ENCODE measurements around the gene KCND2.

The KCND2 gene

DNA sequence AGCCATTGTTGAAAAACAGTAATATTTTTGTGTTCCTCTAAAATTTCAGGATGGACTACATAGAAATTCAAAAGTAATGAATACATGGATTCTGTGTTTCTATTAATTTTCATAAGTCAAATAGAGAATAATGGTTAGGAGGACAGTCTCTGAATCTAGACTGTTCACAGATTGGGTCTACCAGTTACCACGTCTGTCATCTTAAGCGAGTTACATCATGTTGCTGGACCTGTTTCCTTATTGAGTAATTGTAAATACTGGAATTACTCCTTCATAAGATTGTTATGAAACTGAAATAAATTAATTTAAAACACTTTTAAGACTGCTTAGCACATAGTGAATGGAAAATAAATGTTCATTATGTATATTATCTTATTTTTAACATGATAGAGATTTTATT is 172.3 kb downstream of the KCND2 start:
- TF ChIP-seq, protein P1, sequence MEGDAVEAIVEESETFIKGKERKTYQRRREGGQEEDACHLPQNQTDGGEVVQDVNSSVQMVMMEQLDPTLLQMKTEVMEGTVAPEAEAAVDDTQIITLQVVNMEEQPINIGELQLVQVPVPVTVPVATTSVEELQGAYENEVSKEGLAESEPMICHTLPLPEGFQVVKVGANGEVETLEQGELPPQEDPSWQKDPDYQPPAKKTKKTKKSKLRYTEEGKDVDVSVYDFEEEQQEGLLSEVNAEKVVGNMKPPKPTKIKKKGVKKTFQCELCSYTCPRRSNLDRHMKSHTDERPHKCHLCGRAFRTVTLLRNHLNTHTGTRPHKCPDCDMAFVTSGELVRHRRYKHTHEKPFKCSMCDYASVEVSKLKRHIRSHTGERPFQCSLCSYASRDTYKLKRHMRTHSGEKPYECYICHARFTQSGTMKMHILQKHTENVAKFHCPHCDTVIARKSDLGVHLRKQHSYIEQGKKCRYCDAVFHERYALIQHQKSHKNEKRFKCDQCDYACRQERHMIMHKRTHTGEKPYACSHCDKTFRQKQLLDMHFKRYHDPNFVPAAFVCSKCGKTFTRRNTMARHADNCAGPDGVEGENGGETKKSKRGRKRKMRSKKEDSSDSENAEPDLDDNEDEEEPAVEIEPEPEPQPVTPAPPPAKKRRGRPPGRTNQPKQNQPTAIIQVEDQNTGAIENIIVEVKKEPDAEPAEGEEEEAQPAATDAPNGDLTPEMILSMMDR (conservative IDR thresholded peaks at IDR 0.05; ENCODE audit: low read depth, low read length) = no peak

DNA sequence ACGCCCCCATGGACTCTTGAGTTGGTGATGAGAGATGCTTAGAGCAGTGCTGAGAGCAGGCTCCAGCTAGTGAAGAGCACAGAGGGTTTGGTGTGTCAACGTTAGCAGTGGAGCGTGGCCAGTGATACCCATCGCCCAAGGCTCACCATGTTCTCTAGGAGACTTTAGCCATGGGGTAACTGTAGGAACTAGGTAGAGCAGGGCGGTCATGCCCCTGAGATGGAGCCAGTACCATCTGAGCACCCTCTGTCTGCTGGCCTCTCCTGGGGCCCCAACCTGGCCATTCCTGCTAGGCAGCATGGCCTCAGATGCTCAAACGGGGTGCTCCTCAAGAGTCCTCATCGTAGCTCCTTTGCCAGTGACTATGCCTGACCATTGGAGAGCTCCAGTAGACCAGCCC is 179.7 kb downstream of the KCND2 start:
- no peak for DNase-seq (ENCODE audit: low read depth)
- TF ChIP-seq, protein P1 (conservative IDR thresholded peaks at IDR 0.05; ENCODE audit: low read depth, low read length) = no peak
- H3K4me3 ChIP-seq (ENCODE audit: low read length) = no peak overlapping the region

More for the DNA sequence above, 172.3 kb downstream of the KCND2 start:
- no peak overlapping the region for H3K4me3 ChIP-seq (ENCODE audit: low read length)
- no peak for DNase-seq (ENCODE audit: low read depth)

DNA sequence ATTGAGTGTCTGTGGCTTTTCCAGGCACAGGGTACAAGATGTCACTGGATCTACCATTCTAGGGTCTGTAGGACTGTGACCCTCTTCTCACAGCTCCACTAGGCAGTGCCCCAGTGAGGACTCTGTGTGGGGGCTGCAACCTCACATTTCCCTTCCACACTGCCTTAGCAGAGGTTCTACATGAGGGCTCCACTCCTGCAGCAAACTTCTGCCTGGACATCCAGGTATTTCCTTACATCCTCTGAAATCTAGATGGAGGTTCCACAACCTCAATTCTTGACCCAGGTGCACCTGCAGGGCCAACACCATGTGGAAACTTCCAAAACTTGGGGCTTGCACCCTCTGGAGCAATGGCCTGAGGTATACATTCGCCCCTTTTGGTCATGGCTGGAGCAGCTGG is 183.7 kb downstream of the KCND2 start:
- no peak overlapping the region for H3K4me3 ChIP-seq (ENCODE audit: low read length)
- TF ChIP-seq, protein P1 (conservative IDR thresholded peaks at IDR 0.05; ENCODE audit: low read depth, low read length) = no peak
- no peak for DNase-seq (ENCODE audit: low read depth)

DNA sequence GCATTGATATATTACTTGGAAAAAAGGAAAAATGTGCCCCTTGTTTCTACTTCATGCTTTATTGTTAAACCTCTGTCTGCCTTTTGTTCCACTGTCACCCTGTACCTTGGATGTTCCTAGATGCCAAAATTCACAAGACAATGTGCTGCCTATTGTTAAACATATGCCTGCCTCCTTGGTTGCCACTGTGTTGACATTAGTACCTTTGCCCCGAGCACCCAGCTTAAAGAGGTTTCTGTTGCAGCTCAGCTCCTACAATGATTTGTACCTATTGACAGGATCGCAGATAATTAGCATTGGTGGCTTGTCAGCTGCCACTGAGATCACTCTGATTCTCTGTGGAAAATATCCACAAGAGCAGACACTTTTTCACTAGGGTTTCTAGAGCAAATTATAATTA is 188.0 kb downstream of the KCND2 start:
- TF ChIP-seq, protein P1 (conservative IDR thresholded peaks at IDR 0.05; ENCODE audit: low read depth, low read length) = no peak
- no peak for DNase-seq (ENCODE audit: low read depth)
- H3K4me3 ChIP-seq (ENCODE audit: low read length) = no peak overlapping the region

DNA sequence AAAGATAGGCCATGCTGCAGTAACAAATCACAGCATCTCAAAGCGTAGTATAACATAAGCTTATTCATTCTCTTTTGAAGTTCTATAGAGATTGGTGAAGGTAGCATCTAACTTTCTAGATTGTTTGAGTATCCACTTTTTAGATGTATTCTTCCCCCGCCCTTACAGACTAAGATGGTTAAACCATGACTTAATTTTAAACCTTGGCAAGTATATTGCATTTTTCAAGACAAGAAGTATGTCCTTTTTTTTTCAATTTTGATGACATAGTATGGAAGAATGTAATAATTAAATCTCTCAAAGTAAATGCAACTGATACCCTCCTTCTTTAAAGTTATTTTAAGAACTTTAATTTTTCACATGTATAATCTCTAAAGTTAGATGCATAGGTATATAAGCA is 190.0 kb downstream of the KCND2 start:
- TF ChIP-seq, protein P1 (conservative IDR thresholded peaks at IDR 0.05; ENCODE audit: low read depth, low read length) = no peak
- DNase-seq (ENCODE audit: low read depth) = no peak
- no peak overlapping the region for H3K4me3 ChIP-seq (ENCODE audit: low read length)

DNA sequence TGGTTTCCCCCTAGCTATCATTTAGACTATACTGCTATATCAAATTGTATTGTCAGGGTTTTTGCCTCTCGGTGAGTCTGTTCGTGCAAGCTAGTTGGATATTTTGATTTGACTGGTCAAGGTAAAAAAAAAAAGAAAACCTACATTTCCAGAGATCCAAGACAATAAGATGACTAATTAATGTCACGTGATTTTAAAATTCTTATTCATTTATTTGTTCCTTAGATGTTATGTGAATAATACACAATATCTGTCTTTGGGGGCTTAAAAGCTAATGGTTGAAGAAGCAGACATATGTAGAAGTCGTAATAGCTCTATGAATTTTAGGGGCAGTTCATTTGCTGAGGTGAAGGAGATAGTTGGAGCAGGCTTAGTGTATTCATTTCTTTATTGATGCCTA is 191.1 kb downstream of the KCND2 start:
- TF ChIP-seq, protein P1 (conservative IDR thresholded peaks at IDR 0.05; ENCODE audit: low read depth, low read length) = no peak
- H3K4me3 ChIP-seq (ENCODE audit: low read length) = no peak overlapping the region
- DNase-seq (ENCODE audit: low read depth) = no peak

DNA sequence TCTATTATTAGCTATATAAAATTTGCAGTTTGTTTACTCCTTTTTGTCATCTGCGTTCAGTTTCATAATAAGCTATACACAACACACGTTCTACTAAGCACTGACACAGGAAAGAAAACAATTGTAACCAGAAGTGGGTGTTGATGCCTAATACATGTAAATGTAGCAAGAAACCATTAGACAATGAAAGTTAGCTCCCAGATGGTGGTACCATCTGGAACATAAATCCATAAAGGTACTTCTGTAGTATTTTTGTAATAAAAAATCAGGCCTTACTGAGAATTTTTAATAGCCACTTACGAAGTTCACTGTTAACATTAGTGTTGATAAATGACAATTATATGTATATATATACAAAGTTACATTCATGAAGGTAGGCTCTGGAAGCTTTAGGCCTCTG is 194.7 kb downstream of the KCND2 start:
- H3K4me3 ChIP-seq (ENCODE audit: low read length) = no peak overlapping the region
- TF ChIP-seq, protein P1 (conservative IDR thresholded peaks at IDR 0.05; ENCODE audit: low read depth, low read length) = no peak
- DNase-seq (ENCODE audit: low read depth) = no peak
